Measurements from ENCODE around the gene CNTN5. TPM values are rescaled to one million over a fixed set of nuclear protein-coding genes. Genes with fewer than 3 reads are reported as not detected.
A peak's percentile ranks its signal among the peaks of the same experiment; 100 is the strongest.

Gene CNTN5
- total RNA-seq, 1 experiment from 2014 or later = not detected

DNA sequence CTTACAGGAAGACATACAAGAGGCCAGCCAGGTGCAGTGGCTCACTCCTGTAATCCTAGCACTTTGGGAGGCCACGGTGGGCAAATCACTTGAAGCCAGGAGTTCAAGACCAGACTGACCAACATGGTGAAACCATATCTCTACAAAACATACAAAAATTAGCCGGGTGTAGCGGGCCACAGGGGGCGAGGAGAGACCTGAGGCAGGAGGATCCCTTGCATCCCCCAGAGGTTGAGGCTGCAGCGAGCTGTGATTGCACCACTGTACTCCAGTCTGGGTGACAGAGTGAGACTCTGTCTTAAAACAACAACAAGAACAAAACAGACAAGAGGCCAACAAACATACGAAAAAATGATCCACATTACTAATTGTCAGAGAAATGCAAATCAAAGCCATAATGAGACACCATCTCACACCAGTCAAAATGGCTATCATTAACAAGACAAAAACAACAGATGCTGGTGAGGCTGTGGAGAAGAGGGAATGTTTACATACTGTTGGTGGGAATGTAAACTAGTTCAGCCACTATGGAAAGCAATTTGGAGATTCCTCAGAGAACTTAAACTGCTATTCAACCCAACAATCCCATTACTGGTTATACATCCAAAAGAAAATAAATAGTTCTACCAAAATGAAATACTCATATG is 1167.5 kb downstream of the CNTN5 start:
- no peak overlapping the region for H4K91ac ChIP-seq (ENCODE audit: insufficient read length, low read depth, low read length)
- no peaks in the 10 kb centered on the region for H3K27me3 Mint-ChIP-seq (ENCODE audit: low read depth)
- H3K14ac ChIP-seq (ENCODE audit: insufficient read depth, low read length) = no peak overlapping the region
- H3K79me2 ChIP-seq (ENCODE audit: insufficient read depth, low read length) = no peaks in the 10 kb centered on the region
- WGBS (ENCODE audit: extremely low coverage, insufficient read length, low lambda C conversion rate) = no CpG with 5 or more reads among the region's 6 CpGs
- H4K8ac ChIP-seq (replicated peaks; ENCODE audit: insufficient read length, low read depth, low read length) = no peak overlapping the region
- peak overlapping the region; percentile 59 for H3K27ac ChIP-seq (ENCODE audit: insufficient read length, low read depth, low read length)
- H2AK5ac ChIP-seq (ENCODE audit: insufficient read length, low read length) = no peak overlapping the region
- H3K9me3 Mint-ChIP-seq = peaks cover 0 to 2% of the 10 kb centered on the region in 2 experiments; a peak in 2 of 5 replicates
- H4K5ac ChIP-seq (ENCODE audit: insufficient read length, low read depth, low read length) = no peak overlapping the region
- H3K23me2 ChIP-seq (ENCODE audit: insufficient read length, low read depth, low read length, poor library complexity, severe bottlenecking) = no peaks in the 10 kb centered on the region
- H3K18ac ChIP-seq (ENCODE audit: insufficient read length, low read depth, low read length) = no peak overlapping the region
- no peaks in the 10 kb centered on the region for H3K27me3 ChIP-seq (ENCODE audit: insufficient read depth, low read length)
- H3T11ph ChIP-seq (ENCODE audit: low read length) = no peak overlapping the region
- H3K4me1 ChIP-seq (ENCODE audit: insufficient read depth, low read length) = no peaks in the 10 kb centered on the region; the same call in 1 of the 2 replicates
- DNase-seq = no peak
- H3K4me1 Mint-ChIP-seq = peaks cover 21 to 25% of the 10 kb centered on the region in 2 experiments
- H3K23ac ChIP-seq (ENCODE audit: insufficient read length, low read depth, low read length) = no peak overlapping the region
- no peak overlapping the region for H2BK5ac ChIP-seq (ENCODE audit: insufficient read length, low read length)
- no peaks in the 10 kb centered on the region for H4K20me1 ChIP-seq (ENCODE audit: control insufficient read depth, insufficient read depth, insufficient read length)
- H3K4me3 Mint-ChIP-seq = 0 out of 5 replicates have a peak overlapping the region, but pooled peaks of 1 of the 2 experiments have one; percentile 45
- no peak overlapping the region for H3K4me2 ChIP-seq (ENCODE audit: insufficient read depth, insufficient read length, low read length)
- no peak overlapping the region for H2BK120ac ChIP-seq (ENCODE audit: low read depth, low read length, poor library complexity, severe bottlenecking)
- H2BK12ac ChIP-seq (ENCODE audit: insufficient read length, low read depth, low read length) = no peak overlapping the region
- no peak overlapping the region for H2BK15ac ChIP-seq (ENCODE audit: low read depth, low read length)
- no peak for TF ChIP-seq CTCF (conservative IDR thresholded peaks at IDR 0.05)
- H2BK20ac ChIP-seq (ENCODE audit: low read depth, low read length, poor library complexity, severe bottlenecking) = no peak overlapping the region
- H3K36me3 Mint-ChIP-seq (ENCODE audit: insufficient read depth in 1 of 3, low read depth in 3 of 3) = peaks cover 0 to 10% (median 3%) of the 10 kb centered on the region in 3 experiments; a peak in 4 of 7 replicates
- no peaks in the 10 kb centered on the region for H3K9me3 ChIP-seq (ENCODE audit: control insufficient read depth, low read depth, low read length)
- H2AFZ ChIP-seq (ENCODE audit: low read length) = no peak overlapping the region
- no peak overlapping the region for H3K4ac ChIP-seq (ENCODE audit: low read depth, low read length)
- H3K79me1 ChIP-seq (ENCODE audit: insufficient read depth, low read depth, low read length, poor library complexity, severe bottlenecking) = no peaks in the 10 kb centered on the region
- no peak overlapping the region for H3K56ac ChIP-seq (ENCODE audit: insufficient read length, low read depth, low read length)
- no peak overlapping the region for H3K9ac ChIP-seq (ENCODE audit: extremely low read depth, insufficient read length, low read length)
- peak overlapping the region in 2 of 3 experiments; percentile 11 to 98; a peak in 4 of 7 replicates for H3K27ac Mint-ChIP-seq
